ENCODE measurements around the gene FAM186B. TPM values are rescaled to one million over a fixed set of nuclear protein-coding genes. Genes with fewer than 3 reads are reported as not detected.

FAM186B gene
- total RNA-seq, 1 experiment from 2014 or later = 0.19 TPM

GRCh38 chr12:49557187-49557916, 48.1 kb downstream of the FAM186B start:
- no peaks in the 10 kb centered on the region for H3K27me3 ChIP-seq (replicated peaks; ENCODE audit: insufficient read depth, low read depth, low read length, poor library complexity)
- no peak overlapping the region for H3K4me3 ChIP-seq (ENCODE audit: low read depth, low read length, poor library complexity, severe bottlenecking)
- intact Hi-C loops (cut with micrococcal nuclease; ENCODE audit: unreplicated experiment) = no loop called here
- H3K27ac ChIP-seq (ENCODE audit: low read depth, low read length, poor library complexity, severe bottlenecking) = no peak overlapping the region
- CTCF ChIA-PET = interaction anchor here (0.6 kb wide), 1 partner anchor 200 kb away, joined by 3 read pairs; no protein-coding TSS in a partner anchor
- POLR2A ChIA-PET (ENCODE audit: low non-redundant PET) = interaction anchor here (0.5 kb wide), 1 partner anchor 184 kb away, joined by 3 read pairs; the partner anchor contains the start of gene TMBIM6
- H3K36me3 ChIP-seq (ENCODE audit: insufficient read depth, low read length, poor library complexity, severe bottlenecking) = peaks cover 44% of the 10 kb centered on the region
- no peaks in the 10 kb centered on the region for H3K9me3 ChIP-seq (ENCODE audit: low read depth, low read length, poor library complexity, severe bottlenecking)
- no TSS peak for BruUV-seq (replicated peaks)
- no peaks in the 10 kb centered on the region for H3K4me1 ChIP-seq (ENCODE audit: insufficient read depth, low read length, poor library complexity, severe bottlenecking)
- TF ChIP-seq EZH2 (IDR thresholded peaks at IDR 0.05; ENCODE audit: borderline replicate concordance, low read depth, low read length, poor library complexity, severe bottlenecking) = no peak
- no peak for TF ChIP-seq CTCF (conservative IDR thresholded peaks at IDR 0.05; ENCODE audit: low read depth, low read length)
- no peak for DNase-seq (ENCODE audit: low spot score)

- intact Hi-C loops (cut with micrococcal nuclease; ENCODE audit: unreplicated experiment) = no loop called here
- BruUV-seq (replicated peaks) = no TSS peak
- POLR2A ChIA-PET (ENCODE audit: low non-redundant PET) = interaction anchor here (0.5 kb wide), 1 partner anchor 185 kb away, joined by 3 read pairs; the partner anchor contains the start of gene TMBIM6
- no peak overlapping the region for H3K4me3 ChIP-seq (ENCODE audit: low read depth, low read length, poor library complexity, severe bottlenecking)
- CTCF ChIA-PET = interaction anchor here (0.6 kb wide), 1 partner anchor 200 kb away, joined by 3 read pairs; no protein-coding TSS in a partner anchor
- TF ChIP-seq CTCF (conservative IDR thresholded peaks at IDR 0.05; ENCODE audit: low read depth, low read length) (no peak), EZH2 (IDR thresholded peaks at IDR 0.05; ENCODE audit: borderline replicate concordance, low read depth, low read length, poor library complexity, severe bottlenecking) (no peak)
- no peak for DNase-seq (ENCODE audit: low spot score)
- no peaks in the 10 kb centered on the region for H3K4me1 ChIP-seq (ENCODE audit: insufficient read depth, low read length, poor library complexity, severe bottlenecking)
- H3K27ac ChIP-seq (ENCODE audit: low read depth, low read length, poor library complexity, severe bottlenecking) = no peak overlapping the region
- no peaks in the 10 kb centered on the region for H3K27me3 ChIP-seq (replicated peaks; ENCODE audit: insufficient read depth, low read depth, low read length, poor library complexity)
- H3K9me3 ChIP-seq (ENCODE audit: low read depth, low read length, poor library complexity, severe bottlenecking) = no peaks in the 10 kb centered on the region
- peaks cover 37% of the 10 kb centered on the region for H3K36me3 ChIP-seq (ENCODE audit: insufficient read depth, low read length, poor library complexity, severe bottlenecking)
Observed at GRCh38 chr12:49556391-49557186, 48.9 kb downstream of the FAM186B start.

GRCh38 chr12:49555631-49556390, 49.6 kb downstream of the FAM186B start:
- H3K27ac ChIP-seq (ENCODE audit: low read depth, low read length, poor library complexity, severe bottlenecking) = no peak overlapping the region
- no peak for DNase-seq (ENCODE audit: low spot score)
- H3K9me3 ChIP-seq (ENCODE audit: low read depth, low read length, poor library complexity, severe bottlenecking) = no peaks in the 10 kb centered on the region
- BruUV-seq (replicated peaks) = no TSS peak
- intact Hi-C loops (cut with micrococcal nuclease; ENCODE audit: unreplicated experiment) = no loop called here
- H3K36me3 ChIP-seq (ENCODE audit: insufficient read depth, low read length, poor library complexity, severe bottlenecking) = peaks cover 30% of the 10 kb centered on the region
- CTCF ChIA-PET = interaction anchor here (0.5 kb wide), 1 partner anchor 268 kb away, joined by 6 read pairs; no protein-coding TSS in a partner anchor
- H3K4me1 ChIP-seq (ENCODE audit: insufficient read depth, low read length, poor library complexity, severe bottlenecking) = no peaks in the 10 kb centered on the region
- no peak overlapping the region for H3K4me3 ChIP-seq (ENCODE audit: low read depth, low read length, poor library complexity, severe bottlenecking)
- POLR2A ChIA-PET (ENCODE audit: low non-redundant PET) = no interaction called here
- TF ChIP-seq EZH2 (IDR thresholded peaks at IDR 0.05; ENCODE audit: borderline replicate concordance, low read depth, low read length, poor library complexity, severe bottlenecking) (no peak), CTCF (conservative IDR thresholded peaks at IDR 0.05; ENCODE audit: low read depth, low read length) (no peak)
- no peaks in the 10 kb centered on the region for H3K27me3 ChIP-seq (replicated peaks; ENCODE audit: insufficient read depth, low read depth, low read length, poor library complexity)
